ENCODE data around the gene COL1A1. TPM values are rescaled to one million over a fixed set of nuclear protein-coding genes. Genes with fewer than 3 reads are reported as not detected.

The COL1A1 gene
- total and polyA plus RNA-seq, 4 donors: 8.3 to 72.5 (median 35.8) TPM

DNA sequence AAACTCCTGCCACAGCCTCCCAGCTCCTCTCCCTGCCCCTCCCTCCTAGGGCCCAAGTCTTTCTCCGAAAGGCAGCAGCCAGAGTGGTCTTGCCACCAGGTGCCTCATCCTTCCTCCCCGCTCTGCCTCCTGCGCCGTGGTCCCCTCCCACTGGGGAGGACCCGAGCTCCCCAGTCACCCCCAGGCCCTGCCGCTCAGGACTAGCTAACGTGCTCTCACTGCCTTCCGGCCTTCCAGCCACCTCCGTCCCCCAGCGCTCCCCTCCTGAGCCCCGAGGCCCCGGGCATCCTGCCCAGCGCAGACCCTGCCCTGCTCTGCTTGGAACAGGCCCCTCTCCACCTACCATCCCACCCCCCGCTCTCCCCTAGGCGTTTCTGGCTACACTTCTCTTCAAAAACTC is 19.4 kb upstream of the COL1A1 start:
- Histone ChIP-seq H3K27me3 (ENCODE audit: control insufficient read depth in 4 of 4, insufficient read depth in 4 of 4, low read length in 3 of 4) (no peaks in the 10 kb centered on the region), H3K9me3 (ENCODE audit: control insufficient read depth in 4 of 4, low read length in 3 of 4) (peaks cover 0 to 2% (median 0%) of the 10 kb centered on the region in 4 donors), H3K4me3 (ENCODE audit: low read depth in 1 of 3, low read length in 3 of 3) (no peak overlapping the region), H3K4me1 (ENCODE audit: control insufficient read depth in 4 of 4, insufficient read depth in 4 of 4, low read length in 3 of 4) (peaks cover 16 to 31% (median 29%) of the 10 kb centered on the region in 4 donors), H3K9ac (ENCODE audit: low read depth in 1 of 2, low read length in 2 of 2) (no peak overlapping the region), H3K27ac (ENCODE audit: low read depth in 1 of 2, low read length in 2 of 2) (no peak overlapping the region), H3K36me3 (ENCODE audit: control insufficient read depth in 4 of 4, insufficient read depth in 3 of 4, low read depth in 1 of 4, low read length in 3 of 4) (no peaks in the 10 kb centered on the region)
- WGBS: 93% methylated on average over 15 of the region's 15 CpGs
- TF ChIP-seq HNF4G (IDR thresholded peaks at IDR 0.05): no peak
- no peak for TF ChIP-seq JUND (IDR thresholded peaks at IDR 0.05)
- no peak for TF ChIP-seq EGR1 (IDR thresholded peaks at IDR 0.05; ENCODE audit: low read depth in 2 of 2)
- TF ChIP-seq GABPA (IDR thresholded peaks at IDR 0.05 in 1 of 2, conservative IDR thresholded peaks at IDR 0.05 in 1 of 2): no peak
- DNase-seq (ENCODE audit: low spot score): no peak

GRCh38 chr17:50219939-50220465 is 18.6 kb upstream of the COL1A1 start:
- no peak for DNase-seq (ENCODE audit: low spot score)
- no peak overlapping the region for H3K9ac ChIP-seq (ENCODE audit: low read depth in 1 of 2, low read length in 2 of 2)
- no peaks in the 10 kb centered on the region for H3K27me3 ChIP-seq (ENCODE audit: control insufficient read depth in 4 of 4, insufficient read depth in 4 of 4, low read length in 3 of 4)
- no peaks in the 10 kb centered on the region for H3K36me3 ChIP-seq (ENCODE audit: control insufficient read depth in 4 of 4, insufficient read depth in 3 of 4, low read depth in 1 of 4, low read length in 3 of 4)
- peaks cover 16 to 31% (median 29%) of the 10 kb centered on the region in 4 donors for H3K4me1 ChIP-seq (ENCODE audit: control insufficient read depth in 4 of 4, insufficient read depth in 4 of 4, low read length in 3 of 4)
- TF ChIP-seq JUND (IDR thresholded peaks at IDR 0.05) (peak in 1 of 2 donors; percentile 33), HNF4G (IDR thresholded peaks at IDR 0.05) (peak; percentile 73), RXRA (IDR thresholded peaks at IDR 0.05) (peak; percentile 60 to 67), FOXA1 (IDR thresholded peaks at IDR 0.05) (no peak), SP1 (IDR thresholded peaks at IDR 0.05) (peak; percentile 88), NR2F2 (IDR thresholded peaks at IDR 0.05) (peak; percentile 59), RAD21 (IDR thresholded peaks at IDR 0.05) (peak in 1 of 2 donors; percentile 10), YY1 (IDR thresholded peaks at IDR 0.05) (peak; percentile 69), HNF4A (conservative IDR thresholded peaks at IDR 0.05) (peak; percentile 85 to 91)
- TF ChIP-seq, protein P1, sequence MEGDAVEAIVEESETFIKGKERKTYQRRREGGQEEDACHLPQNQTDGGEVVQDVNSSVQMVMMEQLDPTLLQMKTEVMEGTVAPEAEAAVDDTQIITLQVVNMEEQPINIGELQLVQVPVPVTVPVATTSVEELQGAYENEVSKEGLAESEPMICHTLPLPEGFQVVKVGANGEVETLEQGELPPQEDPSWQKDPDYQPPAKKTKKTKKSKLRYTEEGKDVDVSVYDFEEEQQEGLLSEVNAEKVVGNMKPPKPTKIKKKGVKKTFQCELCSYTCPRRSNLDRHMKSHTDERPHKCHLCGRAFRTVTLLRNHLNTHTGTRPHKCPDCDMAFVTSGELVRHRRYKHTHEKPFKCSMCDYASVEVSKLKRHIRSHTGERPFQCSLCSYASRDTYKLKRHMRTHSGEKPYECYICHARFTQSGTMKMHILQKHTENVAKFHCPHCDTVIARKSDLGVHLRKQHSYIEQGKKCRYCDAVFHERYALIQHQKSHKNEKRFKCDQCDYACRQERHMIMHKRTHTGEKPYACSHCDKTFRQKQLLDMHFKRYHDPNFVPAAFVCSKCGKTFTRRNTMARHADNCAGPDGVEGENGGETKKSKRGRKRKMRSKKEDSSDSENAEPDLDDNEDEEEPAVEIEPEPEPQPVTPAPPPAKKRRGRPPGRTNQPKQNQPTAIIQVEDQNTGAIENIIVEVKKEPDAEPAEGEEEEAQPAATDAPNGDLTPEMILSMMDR (IDR thresholded peaks at IDR 0.05; ENCODE audit: low read depth, low read length, missing input control): no peak
- TF ChIP-seq, protein P2, sequence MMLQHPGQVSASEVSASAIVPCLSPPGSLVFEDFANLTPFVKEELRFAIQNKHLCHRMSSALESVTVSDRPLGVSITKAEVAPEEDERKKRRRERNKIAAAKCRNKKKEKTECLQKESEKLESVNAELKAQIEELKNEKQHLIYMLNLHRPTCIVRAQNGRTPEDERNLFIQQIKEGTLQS (IDR thresholded peaks at IDR 0.05): no peak
- TF ChIP-seq, protein P3, sequence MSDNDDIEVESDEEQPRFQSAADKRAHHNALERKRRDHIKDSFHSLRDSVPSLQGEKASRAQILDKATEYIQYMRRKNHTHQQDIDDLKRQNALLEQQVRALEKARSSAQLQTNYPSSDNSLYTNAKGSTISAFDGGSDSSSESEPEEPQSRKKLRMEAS (IDR thresholded peaks at IDR 0.05): peak; percentile 42
- TF ChIP-seq, protein P4, sequence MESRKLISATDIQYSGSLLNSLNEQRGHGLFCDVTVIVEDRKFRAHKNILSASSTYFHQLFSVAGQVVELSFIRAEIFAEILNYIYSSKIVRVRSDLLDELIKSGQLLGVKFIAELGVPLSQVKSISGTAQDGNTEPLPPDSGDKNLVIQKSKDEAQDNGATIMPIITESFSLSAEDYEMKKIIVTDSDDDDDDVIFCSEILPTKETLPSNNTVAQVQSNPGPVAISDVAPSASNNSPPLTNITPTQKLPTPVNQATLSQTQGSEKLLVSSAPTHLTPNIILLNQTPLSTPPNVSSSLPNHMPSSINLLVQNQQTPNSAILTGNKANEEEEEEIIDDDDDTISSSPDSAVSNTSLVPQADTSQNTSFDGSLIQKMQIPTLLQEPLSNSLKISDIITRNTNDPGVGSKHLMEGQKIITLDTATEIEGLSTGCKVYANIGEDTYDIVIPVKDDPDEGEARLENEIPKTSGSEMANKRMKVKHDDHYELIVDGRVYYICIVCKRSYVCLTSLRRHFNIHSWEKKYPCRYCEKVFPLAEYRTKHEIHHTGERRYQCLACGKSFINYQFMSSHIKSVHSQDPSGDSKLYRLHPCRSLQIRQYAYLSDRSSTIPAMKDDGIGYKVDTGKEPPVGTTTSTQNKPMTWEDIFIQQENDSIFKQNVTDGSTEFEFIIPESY (IDR thresholded peaks at IDR 0.05): peak; percentile 23
- no peak overlapping the region for H3K4me3 ChIP-seq (ENCODE audit: low read depth in 1 of 3, low read length in 3 of 3)
- H3K27ac ChIP-seq (ENCODE audit: low read depth in 1 of 2, low read length in 2 of 2): no peak overlapping the region
- WGBS: 48% methylated on average over 4 of the region's 4 CpGs
- no peaks in the 10 kb centered on the region for H3K9me3 ChIP-seq (ENCODE audit: control insufficient read depth in 4 of 4, low read length in 3 of 4)

All from liver (tissue), 9 donors.